Breast epithelium (tissue), 3 donors: Measurements from ENCODE around the gene SLC38A3.

Experiments used
- POLR2A ChIP-seq: fragments of 450-650 bp; IDR thresholded peaks from one replicate; pipeline ENCODE4 v1.6.1; 2016; ENCODE audit warnings: antibody characterized with exemption, mild to moderate bottlenecking, moderate library complexity
- POLR2AphosphoS5 ChIP-seq, 3 donors: sonication (generic); formaldehyde crosslinking; IDR thresholded peaks; one replicate each; pipeline ENCODE4 v1.6.1; 2017; ENCODE audit warnings: antibody characterized with exemption in 3 of 3
- TF ChIP-seq, protein P1 (sequence below), 3 donors: fragments of 450-650 bp; IDR thresholded peaks; one replicate each; pipeline ENCODE4 v1.5.1; 2016 to 2017; ENCODE audit warnings: antibody characterized with exemption in 3 of 3, mild to moderate bottlenecking in 3 of 3, moderate library complexity in 3 of 3

DNA sequence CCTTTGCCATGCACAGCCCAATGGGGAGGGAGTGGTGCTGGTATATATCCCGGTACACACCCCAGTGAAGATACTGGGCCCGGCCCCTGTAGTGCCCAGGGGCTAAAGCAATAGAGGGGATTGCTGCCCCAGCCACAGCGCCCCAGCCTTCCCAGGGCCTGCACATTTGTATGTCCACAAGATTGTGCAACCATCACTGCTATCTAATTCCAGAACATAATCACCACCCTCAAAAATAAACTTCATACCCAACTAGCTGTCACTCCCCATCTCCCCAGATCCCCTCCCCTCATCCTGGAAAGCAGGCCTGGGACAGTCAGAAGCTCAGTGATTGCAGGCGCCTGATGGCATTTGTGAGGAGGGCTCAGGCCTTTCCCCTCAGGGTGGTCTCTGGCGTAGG is 44.4 kb downstream of the SLC38A3 start:
- TF ChIP-seq, protein P1, sequence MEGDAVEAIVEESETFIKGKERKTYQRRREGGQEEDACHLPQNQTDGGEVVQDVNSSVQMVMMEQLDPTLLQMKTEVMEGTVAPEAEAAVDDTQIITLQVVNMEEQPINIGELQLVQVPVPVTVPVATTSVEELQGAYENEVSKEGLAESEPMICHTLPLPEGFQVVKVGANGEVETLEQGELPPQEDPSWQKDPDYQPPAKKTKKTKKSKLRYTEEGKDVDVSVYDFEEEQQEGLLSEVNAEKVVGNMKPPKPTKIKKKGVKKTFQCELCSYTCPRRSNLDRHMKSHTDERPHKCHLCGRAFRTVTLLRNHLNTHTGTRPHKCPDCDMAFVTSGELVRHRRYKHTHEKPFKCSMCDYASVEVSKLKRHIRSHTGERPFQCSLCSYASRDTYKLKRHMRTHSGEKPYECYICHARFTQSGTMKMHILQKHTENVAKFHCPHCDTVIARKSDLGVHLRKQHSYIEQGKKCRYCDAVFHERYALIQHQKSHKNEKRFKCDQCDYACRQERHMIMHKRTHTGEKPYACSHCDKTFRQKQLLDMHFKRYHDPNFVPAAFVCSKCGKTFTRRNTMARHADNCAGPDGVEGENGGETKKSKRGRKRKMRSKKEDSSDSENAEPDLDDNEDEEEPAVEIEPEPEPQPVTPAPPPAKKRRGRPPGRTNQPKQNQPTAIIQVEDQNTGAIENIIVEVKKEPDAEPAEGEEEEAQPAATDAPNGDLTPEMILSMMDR (IDR thresholded peaks at IDR 0.05) = no peak
- TF ChIP-seq POLR2A (no peak), POLR2AphosphoS5 (IDR thresholded peaks at IDR 0.05) (no peak)
